Endothelial cell of umbilical vein (primary cell): ENCODE results near the gene IWS1. TPM values are rescaled to one million over a fixed set of nuclear protein-coding genes. Genes with fewer than 3 reads are reported as not detected.

Source experiments
- BruUV-seq: library from RNA; stranded (reverse); fragments of 400-500 nt; replicated peaks from 2 replicates; lab custom pipeline; 2021; lab: Mats Ljungman, UMichigan
- CTCF ChIA-PET: fragments of 300-600, 350-600 bp; sonication (Branson Sonifier 250); formaldehyde crosslinking; loops from one replicate; lab custom pipeline; 2021; ENCODE audit warnings: antibody characterized with exemption, inconsistent platforms; lab: Charles Lee
- POLR2A ChIA-PET: fragments of 300-600, 350-600 bp; sonication (Branson Sonifier 250); formaldehyde crosslinking; loops from one replicate; lab custom pipeline; 2021; ENCODE audit warnings: antibody characterized with exemption, inconsistent platforms; lab: Charles Lee
- DNase-seq: peaks from one replicate; pipeline ENCODE4 v3.0.0-alpha.2; 2011; ENCODE audit warnings: low read depth, low spot score
- FAIRE-seq: peaks from 2 replicates; lab custom pipeline; 2011; peaks lifted over from hg19 to GRCh38; lab: Jason Lieb, UNC
- H2AFZ ChIP-seq: 2 replicates; pipeline ENCODE4 v1.6.0; 2012; ENCODE audit warnings: low read depth, low read length, control low read depth, inconsistent platforms
- H3K27ac ChIP-seq: 2 replicates; pipeline ENCODE4 v1.5.1; 2011; ENCODE audit warnings: low read depth, mild to moderate bottlenecking, control low read depth, low read length, moderate library complexity; ENCODE audit not compliant: insufficient read depth
- H3K27me3 ChIP-seq, 2 experiments: 2 replicates each; pipeline versions ENCODE4 v1.6.0 to v1.6.1; 2011; ENCODE audit warnings: low read length in 2 of 2, mixed read lengths in 1 of 2; ENCODE audit not compliant: control insufficient read depth in 2 of 2, insufficient read depth in 2 of 2
- H3K36me3 ChIP-seq, 2 experiments: 2 replicates in 1 of 2; 3 replicates in 1 of 2; pipeline ENCODE4 v1.5.1; 2011; ENCODE audit warnings: low read length in 2 of 2, mild to moderate bottlenecking in 1 of 2, moderate library complexity in 1 of 2; ENCODE audit not compliant: control insufficient read depth in 2 of 2, insufficient read depth in 2 of 2; ENCODE audit errors: extremely low read depth in 1 of 2
- H3K4me1 ChIP-seq: 3 replicates; pipeline ENCODE4 v1.5.1; 2011; ENCODE audit warnings: mild to moderate bottlenecking, low read length; ENCODE audit not compliant: control insufficient read depth, insufficient read depth; ENCODE audit errors: extremely low read depth
- H3K4me2 ChIP-seq: 2 replicates; pipeline ENCODE4 v1.6.1; 2011; ENCODE audit warnings: low read length, control low read depth, mixed read lengths; ENCODE audit not compliant: insufficient read depth
- H3K4me3 ChIP-seq, 3 experiments: fragments of 200-600 bp in 1 of 3; sonication (generic), shearing (Covaris generic) in 1 of 3; replicated peaks in 1 of 3; 2 replicates each; pipeline ENCODE4 v1.5.1; 2011 to 2016; ENCODE audit warnings: control low read depth in 3 of 3, low read length in 3 of 3, mild to moderate bottlenecking in 2 of 3, inconsistent platforms in 1 of 3, low read depth in 1 of 3, moderate library complexity in 1 of 3; ENCODE audit not compliant: insufficient read depth in 1 of 3
- H3K79me2 ChIP-seq: 2 replicates; pipeline ENCODE4 v1.6.0; 2012; ENCODE audit warnings: low read length, inconsistent platforms; ENCODE audit not compliant: control insufficient read depth, insufficient read depth
- H3K9ac ChIP-seq: replicated peaks from 2 replicates; pipeline ENCODE3; 2011; ENCODE audit warnings: low read length, control low read depth; ENCODE audit not compliant: insufficient read depth; ENCODE audit errors: extremely low read depth
- H3K9me1 ChIP-seq: replicated peaks from 3 replicates; pipeline ENCODE4 v1.6.0; 2011; ENCODE audit warnings: mild to moderate bottlenecking, low read length; ENCODE audit not compliant: control insufficient read depth, insufficient read depth; ENCODE audit errors: extremely low read depth
- H3K9me3 ChIP-seq: replicated peaks from 2 replicates; pipeline ENCODE4 v1.5.1; 2012; ENCODE audit warnings: low read length, inconsistent platforms; ENCODE audit not compliant: control insufficient read depth, insufficient read depth
- H4K20me1 ChIP-seq: replicated peaks from 2 replicates; pipeline ENCODE3; 2011; ENCODE audit warnings: mild to moderate bottlenecking, low read length; ENCODE audit not compliant: control insufficient read depth, insufficient read depth; ENCODE audit errors: extremely low read depth
- CTCF ChIP-seq, 2 donors: IDR thresholded peaks; 1 replicate in 1 of 2; 2 replicates in 1 of 2; pipeline ENCODE4 v1.5.1; 2011; ENCODE audit warnings: low read length in 2 of 2, mild to moderate bottlenecking in 2 of 2, moderate library complexity in 2 of 2, control low read depth in 1 of 2, inconsistent platforms in 1 of 2, low read depth in 1 of 2; ENCODE audit not compliant: insufficient read depth in 1 of 2; ENCODE audit errors: extremely low read depth in 1 of 2
- EZH2 ChIP-seq: IDR thresholded peaks from 2 replicates; pipeline ENCODE4 v1.6.1; 2012; ENCODE audit warnings: borderline replicate concordance, low read depth, mild to moderate bottlenecking, moderate library complexity, low read length, inconsistent platforms; ENCODE audit not compliant: severe bottlenecking
- FOS ChIP-seq: IDR thresholded peaks from 2 replicates; pipeline ENCODE4 v1.6.1; 2011; ENCODE audit warnings: mild to moderate bottlenecking, low read length, moderate library complexity, borderline replicate concordance; ENCODE audit not compliant: insufficient read depth
- GATA2 ChIP-seq: IDR thresholded peaks from 2 replicates; pipeline ENCODE4 v1.7.0; 2011; ENCODE audit warnings: low read depth, mild to moderate bottlenecking, moderate library complexity, mixed read lengths, low read length; ENCODE audit not compliant: insufficient read length, insufficient read depth
- JUN ChIP-seq: IDR thresholded peaks from 2 replicates; pipeline ENCODE4 v1.6.1; 2011; ENCODE audit warnings: borderline replicate concordance, low read depth; ENCODE audit not compliant: insufficient read length, insufficient read depth
- MAX ChIP-seq: IDR thresholded peaks from 2 replicates; pipeline ENCODE4 v1.6.1; 2011; ENCODE audit not compliant: insufficient read depth, insufficient read length
- MYC ChIP-seq: IDR thresholded peaks from one replicate; pipeline ENCODE4 v1.6.1; 2011; ENCODE audit warnings: mild to moderate bottlenecking, low read depth, low read length
- POLR2A ChIP-seq: IDR thresholded peaks from 2 replicates; pipeline ENCODE4 v1.6.1; 2012; ENCODE audit warnings: low read depth, mild to moderate bottlenecking, control low read depth, low read length
- POLR2AphosphoS5 ChIP-seq: IDR thresholded peaks from 2 replicates; pipeline ENCODE4 v1.6.1; 2012; ENCODE audit warnings: low read depth, mild to moderate bottlenecking, control low read depth, low read length, moderate library complexity; ENCODE audit not compliant: insufficient read depth
- dilution Hi-C: fragments of 300-500 bp; cut with MboI; formaldehyde crosslinking; loops from one replicate; pipeline ENCODE4 v1.15.0; 2019; ENCODE audit warnings: low sequenced_read_pairs; ENCODE audit not compliant: extremely low pct_ligation_motif_present
- intact Hi-C: fragments of 100-400 bp; cut with micrococcal nuclease; formaldehyde crosslinking; loops from one replicate; pipeline ENCODE4 v1.10.0; 2022
- polyA plus RNA-seq, 4 experiments: library from polyadenylated mRNA; depleted of rRNA in 3 of 4; stranded (reverse) in 3 of 4; unstranded in 1 of 4; fragments of >200 nt; gene quantifications; 2 replicates each; pipeline versions ENCODE4 v1.2.1 to v1.2.3, GENCODE V29; 2011 to 2012; ENCODE audit warnings: missing spikeins in 1 of 4
- total RNA-seq: library from RNA; stranded (reverse); gene quantifications from 2 replicates; pipeline ENCODE4 v1.2.3, GENCODE V29; 2021

The IWS1 gene
- total and polyA plus RNA-seq, 2 donors (not counting 3 experiments of a cell fraction or from before 2014, with no cell fraction given): 14.7 to 51.0 TPM

- Histone ChIP-seq H3K4me1 (no peaks in the 10 kb centered on the region), H3K27me3 (no peaks in the 10 kb centered on the region), H3K9me3 (no peaks in the 10 kb centered on the region), H3K36me3 (no peaks in the 10 kb centered on the region), H3K9me1 (no peaks in the 10 kb centered on the region), H4K20me1 (no peaks in the 10 kb centered on the region), H3K4me3 (no peak overlapping the region), H2AFZ (no peak overlapping the region), H3K4me2 (no peak overlapping the region), H3K79me2 (no peaks in the 10 kb centered on the region), H3K9ac (no peak overlapping the region), H3K27ac (no peak overlapping the region)
- POLR2A ChIA-PET: no interaction called here
- dilution Hi-C loops: no loop called here
- intact Hi-C loops: no loop called here
- no peak for TF ChIP-seq GATA2
- TF ChIP-seq MYC: no peak
- TF ChIP-seq POLR2A: no peak
- TF ChIP-seq EZH2: no peak
- no peak for TF ChIP-seq FOS
- TF ChIP-seq MAX: no peak
- TF ChIP-seq JUN: no peak
- no peak for TF ChIP-seq POLR2AphosphoS5
- TF ChIP-seq CTCF (IDR thresholded peaks at IDR 0.05; ENCODE audit: extremely low read depth in 1 of 2, insufficient read depth in 1 of 2, low read depth in 1 of 2, low read length in 2 of 2): no peak
- CTCF ChIA-PET: interaction anchor here (1.8 kb wide), 1 partner anchor 15 kb away, joined by 7 read pairs; no protein-coding TSS in a partner anchor
- DNase-seq: no peak
- no peak for FAIRE-seq
- BruUV-seq: no TSS peak
Measured at GRCh38 chr2:127463155-127463991, 62.9 kb downstream of the IWS1 start.
